ENCODE data around the gene DISC1. TPM values are rescaled to one million over a fixed set of nuclear protein-coding genes. Genes with fewer than 3 reads are reported as not detected.

DISC1 gene
- total RNA-seq, 2 experiments from 2014 or later, result 3.5 to 5.0 TPM

DNA sequence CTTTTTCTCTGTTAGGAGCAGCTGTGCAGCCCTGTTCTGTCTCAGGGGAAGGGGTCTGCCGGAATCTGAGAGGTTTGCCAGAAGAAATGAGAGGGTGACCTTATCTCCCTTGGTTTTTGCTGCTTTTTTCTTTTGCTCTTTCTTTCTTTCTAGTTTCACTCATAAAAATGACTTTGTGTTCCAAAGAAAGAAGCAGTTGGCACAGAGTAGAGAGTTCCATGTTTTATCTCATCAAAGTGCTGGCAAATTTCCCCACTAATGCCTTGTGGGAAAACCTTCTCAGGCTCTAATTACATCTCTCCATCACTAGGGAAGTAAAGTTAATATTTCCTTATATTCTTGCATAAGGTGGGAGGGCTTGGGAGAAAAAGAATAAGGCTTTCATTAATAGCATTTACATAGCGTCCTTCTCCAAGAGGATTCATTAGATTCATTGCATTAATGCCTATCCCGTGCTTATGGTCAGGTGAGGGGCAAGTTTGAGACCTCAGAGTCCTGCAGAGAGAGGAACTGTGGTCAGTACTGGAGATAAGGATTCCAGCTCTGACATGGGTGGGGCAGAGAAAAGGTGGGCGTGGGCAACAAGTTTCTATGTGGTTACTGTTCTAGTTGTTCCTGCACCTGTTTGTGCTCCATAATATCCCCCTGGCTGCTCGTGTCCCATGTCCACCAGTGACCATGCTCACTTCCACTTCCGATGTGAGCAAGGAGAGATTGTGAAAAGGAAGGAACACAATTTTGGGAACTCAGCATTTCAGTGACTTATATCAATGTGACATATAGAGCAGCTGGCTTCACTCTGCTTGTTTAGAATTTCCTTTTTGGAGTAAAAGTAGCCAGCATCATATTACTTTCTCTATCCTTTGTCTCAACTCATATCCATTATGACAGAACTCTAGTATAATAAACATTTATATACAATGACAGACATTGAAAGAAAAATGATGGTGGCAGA lies 79.5 kb downstream of the DISC1 start:
- Mint-ChIP-seq H3K36me3 (ENCODE audit: low read depth) (peaks cover 2% of the 10 kb centered on the region), H3K4me3 (no peak overlapping the region), H3K9me3 (no peaks in the 10 kb centered on the region), H3K27ac (no peak overlapping the region), H3K27me3 (no peaks in the 10 kb centered on the region), H3K4me1 (ENCODE audit: low read depth) (no peaks in the 10 kb centered on the region)
- DNase-seq, result no peak
- TF ChIP-seq, protein P1, sequence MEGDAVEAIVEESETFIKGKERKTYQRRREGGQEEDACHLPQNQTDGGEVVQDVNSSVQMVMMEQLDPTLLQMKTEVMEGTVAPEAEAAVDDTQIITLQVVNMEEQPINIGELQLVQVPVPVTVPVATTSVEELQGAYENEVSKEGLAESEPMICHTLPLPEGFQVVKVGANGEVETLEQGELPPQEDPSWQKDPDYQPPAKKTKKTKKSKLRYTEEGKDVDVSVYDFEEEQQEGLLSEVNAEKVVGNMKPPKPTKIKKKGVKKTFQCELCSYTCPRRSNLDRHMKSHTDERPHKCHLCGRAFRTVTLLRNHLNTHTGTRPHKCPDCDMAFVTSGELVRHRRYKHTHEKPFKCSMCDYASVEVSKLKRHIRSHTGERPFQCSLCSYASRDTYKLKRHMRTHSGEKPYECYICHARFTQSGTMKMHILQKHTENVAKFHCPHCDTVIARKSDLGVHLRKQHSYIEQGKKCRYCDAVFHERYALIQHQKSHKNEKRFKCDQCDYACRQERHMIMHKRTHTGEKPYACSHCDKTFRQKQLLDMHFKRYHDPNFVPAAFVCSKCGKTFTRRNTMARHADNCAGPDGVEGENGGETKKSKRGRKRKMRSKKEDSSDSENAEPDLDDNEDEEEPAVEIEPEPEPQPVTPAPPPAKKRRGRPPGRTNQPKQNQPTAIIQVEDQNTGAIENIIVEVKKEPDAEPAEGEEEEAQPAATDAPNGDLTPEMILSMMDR (IDR thresholded peaks at IDR 0.05), result no peak
- ChIA-PET POLR2A (no interaction called here), CTCF (no interaction called here)
- intact Hi-C loops (cut with micrococcal nuclease), result no loop called here
- no peak for ATAC-seq

DNA sequence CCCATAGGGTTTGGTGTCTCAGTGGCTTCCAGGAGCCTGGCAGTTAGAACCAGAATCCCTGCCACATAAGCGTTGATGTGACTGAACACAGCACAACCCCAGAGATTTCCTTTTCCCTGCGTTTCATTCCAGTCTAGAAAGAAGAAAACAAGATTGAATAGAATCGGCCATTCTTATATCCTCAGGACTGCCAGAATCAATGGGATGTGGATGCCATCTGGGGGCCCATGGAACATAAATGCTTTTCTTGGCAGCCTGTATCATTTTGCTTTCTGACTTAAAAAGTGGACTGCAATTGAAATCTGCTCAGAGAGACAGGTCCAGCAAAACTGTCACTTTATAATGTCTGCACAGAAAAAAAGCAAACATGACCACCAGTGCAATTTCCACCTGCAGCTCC lies 80.3 kb downstream of the DISC1 start:
- DNase-seq (no peak), ATAC-seq (no peak)
- Mint-ChIP-seq H3K27me3 (no peaks in the 10 kb centered on the region), H3K27ac (no peak overlapping the region), H3K36me3 (ENCODE audit: low read depth) (peaks cover 7% of the 10 kb centered on the region), H3K9me3 (peaks cover 2% of the 10 kb centered on the region), H3K4me3 (no peak overlapping the region), H3K4me1 (ENCODE audit: low read depth) (no peaks in the 10 kb centered on the region)
- ChIA-PET CTCF (no interaction called here), POLR2A (no interaction called here)
- TF ChIP-seq, protein P1 (IDR thresholded peaks at IDR 0.05), result no peak
- intact Hi-C loops (cut with micrococcal nuclease), result no loop called here

DNA sequence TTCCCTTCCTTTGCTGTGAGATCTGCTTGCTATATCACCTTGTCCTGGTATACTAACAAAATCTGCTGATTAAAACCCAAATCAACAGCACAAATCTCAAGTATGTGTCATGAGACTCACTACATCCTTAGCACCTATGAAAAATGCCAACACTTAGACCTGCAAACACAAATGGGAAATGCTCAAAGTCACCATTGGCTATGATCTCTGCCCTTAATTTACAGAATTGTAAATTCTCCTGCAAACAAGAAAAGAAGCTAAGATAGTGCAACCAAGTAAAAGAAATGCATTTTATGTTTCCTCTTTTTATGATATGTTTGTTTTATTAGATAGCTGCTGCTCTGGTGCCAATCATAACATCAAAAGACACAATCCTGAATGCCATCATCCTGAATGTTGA lies 80.8 kb downstream of the DISC1 start:
- POLR2A ChIA-PET, result no interaction called here
- no peak overlapping the region for H3K4me3 Mint-ChIP-seq

DNA sequence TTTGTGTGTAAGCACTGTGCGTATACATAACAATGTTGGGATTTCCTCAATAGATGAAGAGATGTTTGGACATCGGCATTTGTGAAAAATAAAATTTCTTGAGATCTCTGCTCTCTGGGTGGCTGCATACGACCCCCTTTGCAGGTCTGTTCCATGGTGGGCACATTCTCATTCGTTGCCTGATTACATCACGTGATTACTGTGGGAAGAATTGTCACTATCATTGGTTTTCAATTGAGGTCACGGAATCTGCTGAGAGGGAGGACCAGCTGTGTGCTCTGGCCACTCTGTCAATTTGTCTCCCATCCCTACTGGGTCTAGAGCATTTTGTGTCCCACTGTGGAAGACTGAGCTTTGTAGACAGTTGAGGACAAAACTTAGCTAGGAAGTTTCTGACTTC lies 81.8 kb downstream of the DISC1 start:
- Mint-ChIP-seq H3K4me3 (no peak overlapping the region), H3K27me3 (no peaks in the 10 kb centered on the region), H3K36me3 (ENCODE audit: low read depth) (peaks cover 10% of the 10 kb centered on the region), H3K4me1 (ENCODE audit: low read depth) (no peaks in the 10 kb centered on the region), H3K9me3 (peaks cover 6% of the 10 kb centered on the region), H3K27ac (no peak overlapping the region)
- TF ChIP-seq, protein P1 (IDR thresholded peaks at IDR 0.05), result no peak
- POLR2A ChIA-PET, result no interaction called here
- intact Hi-C loops (cut with micrococcal nuclease), result no loop called here
- DNase-seq, result no peak
- CTCF ChIA-PET, result interaction anchor here (1.4 to 3.5 kb wide), 2 partner anchors 15 to 48 kb away, joined by 3 to 8 read pairs; no protein-coding TSS in a partner anchor
- no peak for ATAC-seq

More for the DNA sequence above, 80.8 kb downstream of the DISC1 start:
- DNase-seq (no peak), ATAC-seq (no peak)
- CTCF ChIA-PET, result no interaction called here
- Mint-ChIP-seq H3K9me3 (peaks cover 2% of the 10 kb centered on the region), H3K27ac (no peak overlapping the region), H3K36me3 (ENCODE audit: low read depth) (peaks cover 7% of the 10 kb centered on the region), H3K4me1 (ENCODE audit: low read depth) (no peaks in the 10 kb centered on the region), H3K27me3 (no peaks in the 10 kb centered on the region)
- TF ChIP-seq, protein P1 (IDR thresholded peaks at IDR 0.05), result no peak
- intact Hi-C loops (cut with micrococcal nuclease), result no loop called here

DNA sequence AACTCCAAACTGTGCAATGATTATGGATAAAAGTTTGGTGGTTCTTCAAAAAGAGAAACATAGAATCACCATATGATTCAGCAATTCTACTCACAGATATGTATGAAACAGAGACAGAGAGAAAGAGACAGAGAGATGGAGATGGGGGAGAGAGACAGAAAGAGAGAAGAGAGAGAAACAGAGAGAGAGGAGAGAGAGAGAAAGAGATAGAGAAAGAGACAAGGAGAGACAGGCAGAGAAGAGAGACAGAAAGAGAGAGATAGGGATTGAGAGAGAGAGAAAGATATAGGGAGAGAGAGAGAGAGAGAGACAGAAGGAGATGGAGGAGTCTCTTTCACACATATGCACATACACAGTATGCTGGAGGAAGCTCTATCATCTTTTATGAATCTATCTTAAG lies 87.8 kb downstream of the DISC1 start:
- intact Hi-C loops (cut with micrococcal nuclease), result no loop called here
- Mint-ChIP-seq H3K36me3 (ENCODE audit: low read depth) (peaks cover 8% of the 10 kb centered on the region), H3K9me3 (peaks cover 6% of the 10 kb centered on the region), H3K4me1 (ENCODE audit: low read depth) (no peaks in the 10 kb centered on the region), H3K4me3 (no peak overlapping the region), H3K27me3 (no peaks in the 10 kb centered on the region), H3K27ac (no peak overlapping the region)
- CTCF ChIA-PET, result no interaction called here
- TF ChIP-seq, protein P1 (IDR thresholded peaks at IDR 0.05), result no peak
- POLR2A ChIA-PET, result no interaction called here
- DNase-seq, result no peak
- ATAC-seq, result no peak

All from activated CD8-positive, alpha-beta T cell treated with anti-CD3 and anti-CD28 coated beads for 36 hours (primary cell).